Measurements from ENCODE around the gene HAX1. TPM values are rescaled to one million over a fixed set of nuclear protein-coding genes. Genes with fewer than 3 reads are reported as not detected.

The HAX1 gene
- total and polyA plus RNA-seq, 12 donors, result 162 to 313 (median 172) TPM

DNA sequence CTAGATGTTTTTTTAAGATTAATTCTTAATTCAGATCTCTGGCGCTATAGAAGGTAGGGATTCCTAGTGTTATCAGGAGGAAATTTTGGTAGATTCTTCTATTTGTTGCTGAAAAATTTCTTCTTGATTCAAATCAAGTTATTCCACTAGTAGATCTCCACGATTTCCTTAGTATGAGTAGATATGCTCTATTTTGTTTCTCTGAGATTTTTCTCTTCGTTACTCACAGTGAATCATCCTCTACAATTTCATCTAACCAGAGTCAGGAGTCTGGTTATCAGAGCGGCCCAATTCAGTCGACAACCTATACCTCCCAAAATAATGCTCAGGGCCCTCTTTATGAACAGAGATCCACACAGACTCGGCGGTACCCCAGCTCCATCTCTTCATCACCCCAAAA is 18.8 kb upstream of the HAX1 start:
- no peak overlapping the region for H3K4me3 ChIP-seq
- DNase-seq, result no peak
- H3K27me3 ChIP-seq, result no peaks in the 10 kb centered on the region
- H3K36me3 ChIP-seq, result peaks cover 6 to 100% (median 100%) of the 10 kb centered on the region in 9 donors
- H3K27ac ChIP-seq, result no peak overlapping the region
- H3K9me3 ChIP-seq, result no peaks in the 10 kb centered on the region
- H3K4me1 ChIP-seq, result no peaks in the 10 kb centered on the region
- no peak for ATAC-seq
- intact Hi-C loops (cut with DNase I), result no loop called here
- WGBS, 2 donors, result 95 to 97% methylated on average over 7 of the region's 7 CpGs
- TF ChIP-seq, protein P1, sequence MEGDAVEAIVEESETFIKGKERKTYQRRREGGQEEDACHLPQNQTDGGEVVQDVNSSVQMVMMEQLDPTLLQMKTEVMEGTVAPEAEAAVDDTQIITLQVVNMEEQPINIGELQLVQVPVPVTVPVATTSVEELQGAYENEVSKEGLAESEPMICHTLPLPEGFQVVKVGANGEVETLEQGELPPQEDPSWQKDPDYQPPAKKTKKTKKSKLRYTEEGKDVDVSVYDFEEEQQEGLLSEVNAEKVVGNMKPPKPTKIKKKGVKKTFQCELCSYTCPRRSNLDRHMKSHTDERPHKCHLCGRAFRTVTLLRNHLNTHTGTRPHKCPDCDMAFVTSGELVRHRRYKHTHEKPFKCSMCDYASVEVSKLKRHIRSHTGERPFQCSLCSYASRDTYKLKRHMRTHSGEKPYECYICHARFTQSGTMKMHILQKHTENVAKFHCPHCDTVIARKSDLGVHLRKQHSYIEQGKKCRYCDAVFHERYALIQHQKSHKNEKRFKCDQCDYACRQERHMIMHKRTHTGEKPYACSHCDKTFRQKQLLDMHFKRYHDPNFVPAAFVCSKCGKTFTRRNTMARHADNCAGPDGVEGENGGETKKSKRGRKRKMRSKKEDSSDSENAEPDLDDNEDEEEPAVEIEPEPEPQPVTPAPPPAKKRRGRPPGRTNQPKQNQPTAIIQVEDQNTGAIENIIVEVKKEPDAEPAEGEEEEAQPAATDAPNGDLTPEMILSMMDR (IDR thresholded peaks at IDR 0.05), result no peak

DNA sequence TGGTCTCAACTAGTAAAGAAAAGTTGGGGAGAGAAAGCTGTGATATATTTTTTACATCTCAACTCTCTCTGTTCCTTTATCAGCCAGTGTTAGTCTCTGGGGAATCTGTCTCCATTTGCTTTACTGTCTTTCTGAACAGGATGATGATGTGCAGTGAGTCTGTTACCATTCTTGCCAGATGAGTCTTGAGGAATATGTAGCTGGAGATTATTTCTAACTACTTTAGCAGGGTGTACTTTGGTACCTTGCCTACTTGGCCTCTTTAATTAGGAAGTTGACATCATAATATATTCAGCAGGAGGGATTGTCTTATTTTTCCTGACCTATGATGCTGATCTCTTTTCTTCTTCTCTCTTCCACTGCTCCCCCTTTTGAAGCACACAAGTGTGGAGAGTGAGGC is 15.7 kb upstream of the HAX1 start:
- Histone ChIP-seq H3K4me3 (no peak overlapping the region), H3K4me1 (no peaks in the 10 kb centered on the region), H3K27ac (no peak overlapping the region), H3K36me3 (peaks cover 15 to 100% (median 100%) of the 10 kb centered on the region in 9 donors), H3K9me3 (no peaks in the 10 kb centered on the region), H3K27me3 (no peaks in the 10 kb centered on the region)
- DNase-seq, result no peak
- intact Hi-C loops (cut with DNase I), result loop anchor here in 1 of 10 donors (5.0 kb wide), 1 partner anchor 34 kb away; the partner anchor contains the start of gene UBAP2L
- ATAC-seq, result no peak
- TF ChIP-seq, protein P1 (IDR thresholded peaks at IDR 0.05), result no peak

DNA sequence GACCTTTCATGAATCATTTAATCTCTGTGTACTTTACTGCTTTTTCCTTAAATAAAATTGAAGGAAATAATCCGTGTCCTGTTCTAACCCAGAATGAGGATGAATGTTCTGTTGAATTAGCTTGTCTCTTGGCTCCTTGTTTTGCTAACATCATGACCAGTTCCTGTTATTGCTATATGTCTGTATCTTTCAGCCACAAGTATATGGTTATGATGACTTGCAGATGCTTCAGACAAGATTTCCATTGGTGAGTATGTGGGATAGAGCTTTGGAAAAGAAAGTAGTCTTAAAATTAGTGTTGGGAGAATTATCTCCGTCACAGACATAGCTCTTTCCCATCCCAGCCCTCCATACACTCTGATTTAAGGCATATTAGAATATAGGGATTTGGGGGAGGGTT is 13.6 kb upstream of the HAX1 start:
- TF ChIP-seq, protein P1 (IDR thresholded peaks at IDR 0.05), result no peak
- Histone ChIP-seq H3K36me3 (peaks cover 15 to 100% (median 96%) of the 10 kb centered on the region in 9 donors), H3K4me1 (peaks cover 0 to 7% (median 0%) of the 10 kb centered on the region in 9 donors), H3K27ac (no peak overlapping the region), H3K27me3 (no peaks in the 10 kb centered on the region), H3K9me3 (no peaks in the 10 kb centered on the region), H3K4me3 (no peak overlapping the region)
- no peak for DNase-seq
- ATAC-seq, result no peak
- 94 to 97% methylated on average over 2 of the region's 2 CpGs for WGBS, 2 donors
- intact Hi-C loops (cut with DNase I), result loop anchor here in 1 of 10 donors (5.0 kb wide), 1 partner anchor 36 kb away; the partner anchor contains the start of gene UBAP2L

DNA sequence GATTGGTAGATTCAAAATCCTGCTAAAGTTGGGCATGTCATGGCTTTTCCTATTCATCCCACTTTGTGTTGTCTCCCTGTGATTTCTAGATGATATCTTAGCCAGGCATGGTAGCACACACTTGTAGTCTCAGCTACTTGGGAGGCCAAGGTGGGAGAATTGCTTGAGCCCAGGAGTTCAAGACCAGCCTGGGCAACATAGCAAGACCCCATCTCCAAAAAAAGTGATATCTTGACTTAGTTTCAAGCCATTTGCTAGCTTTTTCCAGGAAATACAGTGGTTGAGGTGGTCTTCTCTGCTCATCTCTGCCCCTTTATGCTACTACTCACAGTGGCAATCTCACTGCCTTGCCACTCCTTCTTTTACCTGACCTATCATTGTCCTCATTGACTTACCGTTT is 12.3 kb upstream of the HAX1 start:
- TF ChIP-seq, protein P1 (IDR thresholded peaks at IDR 0.05), result no peak
- Histone ChIP-seq H3K27ac (no peak overlapping the region), H3K4me1 (peaks cover 0 to 14% (median 4%) of the 10 kb centered on the region in 9 donors), H3K36me3 (peaks cover 15 to 100% (median 85%) of the 10 kb centered on the region in 9 donors), H3K4me3 (no peak overlapping the region), H3K27me3 (no peaks in the 10 kb centered on the region), H3K9me3 (no peaks in the 10 kb centered on the region)
- WGBS, 2 donors, result 86 to 90% methylated on average over 1 of the region's 1 CpG
- ATAC-seq, result no peak
- intact Hi-C loops (cut with DNase I), result loop anchor here in 3 of 10 donors (10.0 kb wide), 3 partner anchors 55 to 265 kb away; partner anchors contain the start of genes CFAP141 (in 2 of the 3) and RPS27 (in 1 of the 3)
- no peak for DNase-seq
